Left renal cortex interstitium (tissue), 4 donors: Measurements from ENCODE around the gene ARHGEF33. TPM values are rescaled to one million over a fixed set of nuclear protein-coding genes. Genes with fewer than 3 reads are reported as not detected.

ENCODE experiments used
- DNase-seq, 4 donors: peaks; one replicate each; pipeline ENCODE4 v3.0.0-alpha.2; 2013; ENCODE audit warnings: low read depth in 4 of 4, low spot score in 2 of 4, missing footprints in 1 of 4
- polyA plus RNA-seq, 4 donors: library from polyadenylated mRNA; unstranded; fragments of 120-200 nt; gene quantifications; one replicate each; pipeline ENCODE4 v1.2.1, GENCODE V29; 2013; ENCODE audit not compliant: insufficient read length in 4 of 4

ARHGEF33 gene
- 1 to 10 TPM; 1.5 to 3.8 (median 2.4) TPM for polyA plus RNA-seq

- DNase-seq: no peak
These were observed at the start of gene ARHGEF33 for GRCh38 chr2:38889575-38889974. TSS of gene ARHGEF33 (plus strand) at chr2:38889875. CDS start at chr2:38919448, 29,573 bp downstream.

GRCh38 chr2:38850045-38850444, 39.6 kb upstream of the ARHGEF33 start:
- DNase-seq: no peak

DNA sequence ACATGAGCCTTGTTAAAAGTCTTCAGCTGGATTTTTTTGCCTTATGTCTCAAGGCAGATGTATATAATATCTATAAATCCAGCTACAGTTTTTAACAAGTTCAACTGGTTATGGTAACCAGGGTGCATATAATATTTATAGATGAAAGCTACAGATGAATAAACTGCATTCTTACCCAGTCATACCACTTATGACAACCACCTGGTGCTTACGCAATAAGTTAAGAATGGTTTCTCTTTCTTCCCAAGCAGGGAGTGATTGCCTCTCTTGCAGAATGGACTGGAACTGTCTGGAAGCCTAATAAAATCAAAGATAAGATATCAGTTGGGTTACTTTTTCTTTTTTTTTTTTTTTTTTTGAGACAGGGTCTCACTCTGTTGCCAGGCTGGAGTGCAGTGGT, 33.5 kb upstream of the ARHGEF33 start:
- DNase-seq: no peak

DNA sequence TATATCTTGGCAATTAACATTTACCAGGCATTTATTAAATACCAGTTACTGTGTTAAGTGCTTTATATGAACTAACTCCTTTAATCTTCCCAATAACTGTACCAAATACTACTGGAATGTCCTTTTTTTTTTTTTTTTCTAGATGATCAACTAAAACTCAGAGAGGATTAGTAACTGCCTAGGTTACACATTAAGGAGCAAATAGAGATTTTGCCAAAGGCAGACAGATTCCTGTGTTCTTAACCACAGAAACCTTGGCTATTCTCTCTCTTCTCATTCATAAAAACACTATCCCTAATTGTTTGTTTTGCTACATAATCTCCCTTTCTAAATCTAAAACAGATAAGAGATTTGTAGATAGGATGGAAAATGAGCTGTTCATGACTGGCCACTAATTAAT, 27.2 kb upstream of the ARHGEF33 start:
- DNase-seq: no peak

DNA sequence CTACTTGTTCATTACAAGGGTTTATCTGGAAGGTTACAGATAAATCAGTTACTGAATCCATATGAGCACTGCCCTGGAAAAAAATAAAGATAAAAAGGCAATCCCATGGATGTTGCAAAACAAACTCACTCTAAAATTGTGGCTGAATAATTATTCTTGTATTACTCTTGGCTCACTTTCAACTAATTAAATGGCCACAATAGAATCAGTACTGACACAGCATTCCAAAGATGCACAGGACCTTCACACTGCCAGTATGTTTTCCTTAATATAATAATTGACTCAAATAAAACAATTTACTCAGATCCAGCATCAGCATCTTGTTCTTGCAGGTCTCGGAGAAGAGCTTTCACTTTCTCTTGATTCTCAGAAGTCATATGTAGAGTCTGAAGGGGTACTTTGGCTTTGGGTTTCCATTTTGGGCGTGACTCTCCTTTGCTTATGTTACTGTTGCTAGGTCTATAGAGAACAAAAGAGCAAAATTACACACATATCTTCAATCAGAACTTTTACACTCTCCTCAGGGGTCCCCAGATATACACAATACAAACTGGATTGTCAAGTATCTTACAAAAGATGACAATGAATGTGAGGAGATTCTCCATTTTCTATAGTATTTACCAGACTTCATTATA, 26.5 kb upstream of the ARHGEF33 start:
- no peak for DNase-seq

DNA sequence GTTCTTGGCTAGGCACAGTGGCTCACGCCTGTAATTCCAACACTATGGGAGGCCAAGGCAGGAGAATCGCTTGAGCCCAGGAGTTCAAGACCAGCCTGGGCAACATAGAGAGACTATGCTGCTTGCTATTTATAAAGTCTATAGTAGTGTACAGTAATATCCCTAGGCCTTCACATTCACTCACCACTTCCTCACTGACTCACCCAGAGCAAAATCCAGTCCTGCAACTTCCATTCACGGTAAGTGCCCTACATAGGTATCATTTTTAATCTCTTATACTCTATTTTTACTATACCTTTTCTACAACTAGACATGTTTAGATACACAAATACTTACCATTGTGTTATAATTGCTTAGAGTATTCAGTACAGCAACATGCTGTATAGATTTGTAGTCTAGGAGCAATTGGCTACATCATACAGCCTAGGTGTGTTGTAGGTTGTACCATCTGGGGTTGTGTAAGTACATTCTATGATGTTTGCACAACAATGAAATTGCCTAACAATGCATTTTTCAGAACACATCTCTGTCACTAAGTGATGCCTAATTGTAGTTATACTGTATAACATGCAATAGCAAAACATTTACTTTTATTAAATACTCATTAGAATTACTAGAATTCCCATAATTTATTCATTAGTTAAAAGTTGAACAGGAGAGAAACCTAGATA, 22.8 kb upstream of the ARHGEF33 start:
- DNase-seq: no peak

GRCh38 chr2:38871432-38871831, 18.2 kb upstream of the ARHGEF33 start:
- DNase-seq: no peak

DNA sequence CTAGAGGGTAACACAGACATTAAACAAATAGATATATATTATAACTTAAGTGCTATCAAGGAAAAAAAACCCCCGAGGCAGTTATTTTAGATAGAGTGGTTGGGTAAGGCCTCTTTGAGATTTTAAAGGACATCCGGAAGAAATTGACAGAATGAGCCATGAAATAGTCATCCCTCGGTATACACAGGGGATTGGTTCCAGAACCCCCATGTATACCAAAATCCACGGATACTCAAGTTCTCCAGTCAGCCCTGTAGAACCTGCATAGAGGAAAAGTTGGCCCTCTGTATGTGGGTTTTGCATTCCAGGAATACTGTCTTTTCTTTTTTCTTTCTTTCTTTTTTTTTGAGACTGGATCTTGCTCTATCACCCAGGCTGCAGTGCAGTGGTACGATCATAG, 15.9 kb upstream of the ARHGEF33 start:
- no peak for DNase-seq

- DNase-seq: peak in 2 of 4 donors; percentile 3 to 4
These were observed 14.5 kb upstream of the ARHGEF33 start for GRCh38 chr2:38875227-38875575.

DNA sequence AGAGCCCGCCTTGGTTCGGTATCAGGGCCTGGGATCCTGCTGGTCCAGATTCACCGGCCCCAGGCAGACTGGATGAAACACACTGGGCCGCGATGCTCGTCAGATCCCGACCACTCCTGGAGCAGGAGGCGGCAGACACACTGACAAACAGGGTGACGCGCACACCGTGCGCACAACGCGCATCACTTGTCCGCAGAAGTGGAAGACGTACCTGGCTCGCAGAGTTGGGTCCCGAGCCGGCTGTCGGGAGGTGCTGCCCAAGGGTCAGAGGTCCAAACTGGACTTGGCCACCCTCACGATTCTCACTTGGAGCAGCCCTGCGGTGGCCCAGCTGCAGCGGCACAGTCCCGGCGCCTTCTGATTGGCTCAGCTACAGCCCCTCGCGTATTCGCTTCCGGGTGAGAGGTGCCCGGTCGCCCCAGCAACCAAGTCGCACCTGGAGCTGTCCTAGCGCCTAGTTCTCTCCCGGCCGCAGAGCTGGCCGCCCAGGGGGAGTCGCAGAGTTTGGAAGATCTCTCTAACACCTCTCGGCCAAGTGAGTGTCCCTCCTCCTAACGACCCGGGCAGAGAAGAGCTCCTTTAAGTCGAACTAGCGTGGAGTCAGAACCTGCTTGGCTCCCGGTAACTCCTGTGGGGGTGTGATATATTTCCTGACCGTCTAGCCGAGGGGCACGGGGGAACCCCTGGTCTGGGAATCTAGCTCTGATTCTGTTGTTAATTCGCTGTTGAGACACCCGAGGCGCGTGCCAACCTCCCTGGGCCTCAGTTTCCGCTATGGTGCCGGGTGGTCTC, 13.9 kb upstream of the ARHGEF33 start, which contains the start of the genes DHX57 and MORN2:
Gene DHX57 (minus strand): TSS at position 359 of the 792 bp plus-strand sequence. CDS start 7,529 bp downstream, outside the sequence.
Gene MORN2 (plus strand): TSS at position 401 of the 792 bp plus-strand sequence.
- peak; percentile 62 to 84 (median 79) for DNase-seq

- peak in 1 of 4 donors; percentile 4 for DNase-seq
These were observed 13.3 kb upstream of the ARHGEF33 start for GRCh38 chr2:38876407-38876806.

- DNase-seq: no peak
These were observed 3.6 kb upstream of the ARHGEF33 start for GRCh38 chr2:38886063-38886462.

- no peak for DNase-seq
These were observed 2.3 kb upstream of the ARHGEF33 start for GRCh38 chr2:38887347-38887746.

- DNase-seq: no peak
These were observed 1.6 kb upstream of the ARHGEF33 start for GRCh38 chr2:38887902-38888554.

- no peak for DNase-seq
These were observed 630 bp upstream of the ARHGEF33 start for GRCh38 chr2:38889045-38889444.

DNA sequence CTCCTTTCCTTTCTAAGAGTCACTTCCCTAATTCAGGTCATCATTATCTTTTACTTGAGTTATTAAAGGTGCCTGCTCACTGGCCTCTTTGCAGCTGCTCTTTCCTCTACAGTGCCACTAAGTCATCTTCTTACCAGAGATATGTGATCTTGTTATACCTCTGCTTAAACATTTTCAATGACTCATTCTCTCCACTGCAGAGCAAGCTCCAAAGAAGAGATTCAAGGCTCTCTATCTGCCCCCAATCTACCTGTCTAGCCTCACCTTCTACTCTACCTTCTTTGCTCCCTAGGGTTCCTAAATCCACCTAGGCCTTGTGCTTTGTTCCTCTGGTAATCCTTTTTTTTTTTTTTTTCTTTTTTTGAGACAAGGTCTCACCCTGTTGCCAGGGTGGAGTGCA, 3.1 kb downstream of the ARHGEF33 start:
- DNase-seq: no peak

GRCh38 chr2:38898256-38898655, 8.6 kb downstream of the ARHGEF33 start:
- no peak for DNase-seq

- no peak for DNase-seq
These were observed 11.1 kb downstream of the ARHGEF33 start for GRCh38 chr2:38900726-38901125.

GRCh38 chr2:38905251-38905650, 15.6 kb downstream of the ARHGEF33 start:
- no peak for DNase-seq

DNA sequence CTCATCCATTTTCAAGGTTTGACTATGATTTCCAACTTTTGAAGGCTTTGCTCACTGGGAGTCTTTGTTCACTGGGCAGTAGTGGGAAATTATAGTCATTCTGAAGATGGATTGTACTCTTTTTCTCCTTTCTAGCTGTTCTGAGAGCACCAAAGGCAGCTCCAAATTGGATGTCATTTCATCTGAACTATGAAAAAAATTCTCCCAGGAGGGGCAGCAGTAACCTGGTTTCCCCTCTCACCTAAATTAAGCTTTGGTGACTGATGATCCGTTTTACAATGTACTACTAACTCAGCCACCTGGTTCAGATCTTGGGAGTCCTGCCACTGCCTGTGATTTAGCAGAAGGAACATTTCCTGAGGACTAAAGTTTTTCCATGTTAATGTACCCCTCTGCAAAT, 17.6 kb downstream of the ARHGEF33 start:
- DNase-seq: no peak
